Breast epithelium (tissue), 3 donors: ENCODE measurements around the gene MRPS2.

ENCODE experiments used
- POLR2A ChIP-seq: fragments of 450-650 bp; IDR thresholded peaks from one replicate; pipeline ENCODE4 v1.6.1; 2016; ENCODE audit warnings: antibody characterized with exemption, mild to moderate bottlenecking, moderate library complexity
- TF ChIP-seq, protein P1 (sequence below), 3 donors: fragments of 450-650 bp; IDR thresholded peaks; one replicate each; pipeline ENCODE4 v1.5.1; 2016 to 2017; ENCODE audit warnings: antibody characterized with exemption in 3 of 3, mild to moderate bottlenecking in 3 of 3, moderate library complexity in 3 of 3

DNA sequence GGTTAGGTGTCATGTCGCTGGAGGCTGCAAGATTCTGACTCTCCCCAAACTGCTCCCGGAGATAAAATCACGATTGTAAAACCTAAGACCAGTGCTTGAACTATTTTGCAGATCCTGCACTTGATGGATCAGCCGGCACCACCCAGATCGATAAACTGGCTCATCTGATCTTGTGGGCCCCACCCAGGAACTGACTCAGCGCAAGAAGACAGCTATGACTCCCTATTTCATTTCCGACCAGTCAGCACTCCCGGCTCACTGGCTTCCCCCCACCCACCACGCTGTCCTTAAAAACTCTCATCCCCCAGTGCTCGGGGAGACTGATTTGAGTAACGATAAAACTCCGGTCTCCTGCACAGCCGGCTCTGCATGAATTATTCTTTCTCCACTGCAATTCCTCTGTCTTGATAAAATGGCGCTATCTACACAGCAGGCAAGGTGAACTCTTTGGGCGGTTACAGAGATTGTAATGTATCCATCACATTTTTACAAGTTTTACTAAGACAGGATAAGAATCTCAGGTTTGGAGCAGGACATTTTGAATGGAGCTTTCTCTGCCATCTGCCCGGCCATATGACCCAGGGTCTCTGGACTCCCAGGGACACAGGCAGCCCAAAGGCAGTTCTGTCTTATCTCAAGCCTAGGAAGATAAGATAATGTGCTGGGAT lies 31.5 kb upstream of the MRPS2 start:
- TF ChIP-seq, protein P1, sequence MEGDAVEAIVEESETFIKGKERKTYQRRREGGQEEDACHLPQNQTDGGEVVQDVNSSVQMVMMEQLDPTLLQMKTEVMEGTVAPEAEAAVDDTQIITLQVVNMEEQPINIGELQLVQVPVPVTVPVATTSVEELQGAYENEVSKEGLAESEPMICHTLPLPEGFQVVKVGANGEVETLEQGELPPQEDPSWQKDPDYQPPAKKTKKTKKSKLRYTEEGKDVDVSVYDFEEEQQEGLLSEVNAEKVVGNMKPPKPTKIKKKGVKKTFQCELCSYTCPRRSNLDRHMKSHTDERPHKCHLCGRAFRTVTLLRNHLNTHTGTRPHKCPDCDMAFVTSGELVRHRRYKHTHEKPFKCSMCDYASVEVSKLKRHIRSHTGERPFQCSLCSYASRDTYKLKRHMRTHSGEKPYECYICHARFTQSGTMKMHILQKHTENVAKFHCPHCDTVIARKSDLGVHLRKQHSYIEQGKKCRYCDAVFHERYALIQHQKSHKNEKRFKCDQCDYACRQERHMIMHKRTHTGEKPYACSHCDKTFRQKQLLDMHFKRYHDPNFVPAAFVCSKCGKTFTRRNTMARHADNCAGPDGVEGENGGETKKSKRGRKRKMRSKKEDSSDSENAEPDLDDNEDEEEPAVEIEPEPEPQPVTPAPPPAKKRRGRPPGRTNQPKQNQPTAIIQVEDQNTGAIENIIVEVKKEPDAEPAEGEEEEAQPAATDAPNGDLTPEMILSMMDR (IDR thresholded peaks at IDR 0.05): no peak
- TF ChIP-seq POLR2A: no peak
